ENCODE results near the gene PRKD2.

DNA sequence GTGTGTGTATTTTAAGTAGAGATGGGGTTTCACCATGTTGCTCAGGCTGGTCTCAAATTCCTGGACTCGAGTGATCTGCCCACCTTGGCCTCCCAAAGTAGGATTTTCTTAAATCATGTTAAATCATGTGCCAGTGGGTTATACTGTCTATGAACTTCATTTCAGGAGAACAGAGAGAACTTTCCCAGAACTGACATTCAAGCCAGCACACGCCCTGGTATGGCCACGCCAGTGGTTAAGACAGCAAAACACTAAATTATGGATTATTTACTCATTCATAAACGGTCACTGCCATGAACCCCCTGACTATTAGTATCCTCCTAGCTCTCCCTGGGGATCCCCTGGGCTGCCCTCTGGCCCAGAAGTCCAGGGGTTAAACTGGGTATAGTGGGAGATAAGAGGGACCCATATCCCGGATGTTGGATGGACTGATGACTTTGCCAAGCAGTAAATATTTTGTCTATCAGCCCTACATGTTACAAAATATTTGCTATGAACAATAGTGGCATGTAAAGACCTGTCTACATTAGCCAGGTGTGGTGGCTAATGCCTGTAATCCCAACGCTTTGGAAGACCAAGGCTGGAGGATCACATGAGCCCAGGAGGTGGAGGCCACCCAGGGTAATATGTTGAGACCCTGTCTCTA is 45.5 kb upstream of the PRKD2 start:
- TF ChIP-seq POLR2AphosphoS5 (IDR thresholded peaks at IDR 0.05), result no peak
- TF ChIP-seq, protein P1, sequence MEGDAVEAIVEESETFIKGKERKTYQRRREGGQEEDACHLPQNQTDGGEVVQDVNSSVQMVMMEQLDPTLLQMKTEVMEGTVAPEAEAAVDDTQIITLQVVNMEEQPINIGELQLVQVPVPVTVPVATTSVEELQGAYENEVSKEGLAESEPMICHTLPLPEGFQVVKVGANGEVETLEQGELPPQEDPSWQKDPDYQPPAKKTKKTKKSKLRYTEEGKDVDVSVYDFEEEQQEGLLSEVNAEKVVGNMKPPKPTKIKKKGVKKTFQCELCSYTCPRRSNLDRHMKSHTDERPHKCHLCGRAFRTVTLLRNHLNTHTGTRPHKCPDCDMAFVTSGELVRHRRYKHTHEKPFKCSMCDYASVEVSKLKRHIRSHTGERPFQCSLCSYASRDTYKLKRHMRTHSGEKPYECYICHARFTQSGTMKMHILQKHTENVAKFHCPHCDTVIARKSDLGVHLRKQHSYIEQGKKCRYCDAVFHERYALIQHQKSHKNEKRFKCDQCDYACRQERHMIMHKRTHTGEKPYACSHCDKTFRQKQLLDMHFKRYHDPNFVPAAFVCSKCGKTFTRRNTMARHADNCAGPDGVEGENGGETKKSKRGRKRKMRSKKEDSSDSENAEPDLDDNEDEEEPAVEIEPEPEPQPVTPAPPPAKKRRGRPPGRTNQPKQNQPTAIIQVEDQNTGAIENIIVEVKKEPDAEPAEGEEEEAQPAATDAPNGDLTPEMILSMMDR (IDR thresholded peaks at IDR 0.05), result no peak
- TF ChIP-seq POLR2A (IDR thresholded peaks at IDR 0.05), result no peak
